A549 (cell line): ENCODE measurements around the gene UBA52. TPM values are rescaled to one million over a fixed set of nuclear protein-coding genes. Genes with fewer than 3 reads are reported as not detected.

Experiments
- ATAC-seq, 2 experiments: fragments of 200-7000 bp in 1 of 2; fragments of >200 bp in 1 of 2; cut with Nextera tagmentation in 1 of 2; cut with Tn5 transposase in 1 of 2; 3 replicates each; pipeline versions ENCODE4 v1.8.0 to v1.9.1; 2018 to 2020; ENCODE audit warnings: mild to moderate bottlenecking in 1 of 2, moderate library complexity in 1 of 2
- CTCF ChIA-PET: fragments of 300-600 bp; sonication (Branson Sonifier 250); formaldehyde crosslinking; extraction: SDS; loops from one replicate; lab custom pipeline; 2021; ENCODE audit warnings: antibody characterized with exemption, inconsistent platforms; lab: Yijun Ruan, JAX
- POLR2A ChIA-PET: fragments of 350-600 bp; formaldehyde crosslinking; extraction: SDS; loops from one replicate; lab custom pipeline; 2021; ENCODE audit warnings: antibody characterized with exemption, inconsistent platforms; lab: Yijun Ruan, JAX
- DNase-seq, 2 experiments: peaks; one replicate each; pipeline versions ENCODE4 v3.0.0 to v3.0.0-alpha.2; 2011 to 2016; ENCODE audit warnings: low read depth in 1 of 2, low spot score in 1 of 2
- FAIRE-seq: peaks from 2 replicates; lab custom pipeline; 2011; peaks lifted over from hg19 to GRCh38; lab: Jason Lieb, UNC
- H3K27ac ChIP-seq, 2 experiments: fragments of >200 bp; sonication (Bioruptor Twin); formaldehyde crosslinking; 3 replicates each; pipeline ENCODE4 v1.5.1; 2016 to 2017
- H3K4me1 ChIP-seq: fragments of >200 bp; sonication (Bioruptor Twin); formaldehyde crosslinking; 3 replicates; pipeline ENCODE4 v1.6.1; 2016
- H3K4me2 ChIP-seq: fragments of >200 bp; sonication (Bioruptor Twin); formaldehyde crosslinking; 3 replicates; pipeline ENCODE4 v1.6.1; 2016
- H3K4me3 ChIP-seq: fragments of >200 bp; sonication (Bioruptor Twin); formaldehyde crosslinking; 3 replicates; pipeline ENCODE4 v1.5.1; 2016
- H3K9me3 ChIP-seq: fragments of >200 bp; sonication (Bioruptor Twin); formaldehyde crosslinking; 3 replicates; pipeline ENCODE4 v1.6.1; 2016
- CBX2 ChIP-seq: fragments of 200-600 bp; sonication (generic); IDR thresholded peaks from 2 replicates; pipeline ENCODE4 v1.6.1; 2016; ENCODE audit warnings: low read depth, mild to moderate bottlenecking, borderline replicate concordance
- CHD4 ChIP-seq: fragments of 200-600 bp; sonication (generic); IDR thresholded peaks from 2 replicates; pipeline ENCODE4 v1.6.1; 2016; ENCODE audit warnings: antibody characterized with exemption, mild to moderate bottlenecking, borderline replicate concordance
- EHMT2 ChIP-seq: fragments of 200-600 bp; sonication (generic); IDR thresholded peaks from 2 replicates; pipeline ENCODE4 v1.6.1; 2016; ENCODE audit warnings: antibody characterized with exemption, low read depth, mild to moderate bottlenecking, moderate library complexity
- ESRRA ChIP-seq: fragments of 150-350 bp; IDR thresholded peaks from 2 replicates; pipeline ENCODE4 v1.6.1; 2014; ENCODE audit warnings: mild to moderate bottlenecking, low read length, borderline replicate concordance
- FOSB ChIP-seq: fragments of 250-450 bp; sonication (Bioruptor Pico); IDR thresholded peaks from 2 replicates; pipeline ENCODE4 v1.5.0; 2020; ENCODE audit warnings: mild to moderate bottlenecking, moderate library complexity
- FOSL2 ChIP-seq, 2 experiments: fragments of 450-650 bp in 1 of 2; fragments of >200 bp in 1 of 2; sonication (Bioruptor Twin) in 1 of 2; formaldehyde crosslinking; IDR thresholded peaks; 2 replicates each; pipeline versions ENCODE4 v1.5.0 to v1.6.1; 2016 to 2020; ENCODE audit warnings: mild to moderate bottlenecking in 1 of 2, moderate library complexity in 1 of 2
- HDAC2 ChIP-seq: fragments of 200-600 bp; sonication (generic); IDR thresholded peaks from 2 replicates; pipeline ENCODE4 v1.6.1; 2016
- HOXA7 ChIP-seq: fragments of 250-450 bp; sonication (Bioruptor Pico); IDR thresholded peaks from 2 replicates; pipeline ENCODE4 v1.5.0; 2020; ENCODE audit warnings: mild to moderate bottlenecking, moderate library complexity
- HOXB13 ChIP-seq: fragments of 250-450 bp; sonication (Bioruptor Pico); IDR thresholded peaks from 2 replicates; pipeline ENCODE4 v1.5.0; 2020; ENCODE audit warnings: low read depth, mild to moderate bottlenecking, moderate library complexity
- HOXB5 ChIP-seq: fragments of 250-450 bp; sonication (Bioruptor Pico); IDR thresholded peaks from 2 replicates; pipeline ENCODE4 v1.5.0; 2020; ENCODE audit warnings: mild to moderate bottlenecking, moderate library complexity
- MAZ ChIP-seq: fragments of 150-350 bp; IDR thresholded peaks from 2 replicates; pipeline ENCODE4 v1.6.1; 2014; ENCODE audit warnings: antibody characterized with exemption, low read depth, low read length, borderline replicate concordance
- NFE2L2 ChIP-seq: fragments of 150-350 bp; conservative IDR thresholded peaks from 2 replicates; pipeline ENCODE4 v1.6.1; 2014; ENCODE audit warnings: low read length
- NPAS2 ChIP-seq: fragments of 250-450 bp; sonication (Bioruptor Pico); IDR thresholded peaks from 2 replicates; pipeline ENCODE4 v1.8.0; 2022; ENCODE audit warnings: mild to moderate bottlenecking, moderate library complexity, borderline replicate concordance
- PHF8 ChIP-seq: fragments of 200-600 bp; sonication (generic); IDR thresholded peaks from 2 replicates; pipeline ENCODE4 v1.6.1; 2016; ENCODE audit warnings: low read depth, mild to moderate bottlenecking, antibody characterized with exemption, moderate library complexity, borderline replicate concordance
- RAD21 ChIP-seq, 2 experiments: fragments of >200 bp in 1 of 2; sonication (Bioruptor Twin) in 1 of 2; formaldehyde crosslinking in 1 of 2; IDR thresholded peaks in 1 of 2; conservative IDR thresholded peaks in 1 of 2; 2 replicates in 1 of 2; 3 replicates in 1 of 2; pipeline ENCODE4 v1.6.1; 2012 to 2018; ENCODE audit warnings: inconsistent platforms in 1 of 2
- RFX5 ChIP-seq: fragments of 450-650 bp; IDR thresholded peaks from 2 replicates; pipeline ENCODE4 v1.7.1; 2014; ENCODE audit warnings: antibody characterized with exemption, mild to moderate bottlenecking, moderate library complexity
- SMC3 ChIP-seq: fragments of >200 bp; sonication (Bioruptor Twin); formaldehyde crosslinking; IDR thresholded peaks from 3 replicates; pipeline ENCODE4 v1.6.1; 2018; ENCODE audit warnings: inconsistent platforms
- SREBF2 ChIP-seq: fragments of 450-650 bp; IDR thresholded peaks from 2 replicates; pipeline ENCODE4 v1.6.1; 2014; ENCODE audit warnings: mild to moderate bottlenecking, moderate library complexity
- ZC3H11A ChIP-seq: fragments of 450-650 bp; IDR thresholded peaks from 2 replicates; pipeline ENCODE4 v1.6.1; 2014; ENCODE audit warnings: antibody characterized with exemption, mild to moderate bottlenecking
- ZNF302 ChIP-seq: fragments of 250-450 bp; sonication (Bioruptor Pico); IDR thresholded peaks from 2 replicates; pipeline ENCODE4 v1.9.0; 2021; ENCODE audit warnings: inconsistent platforms, mild to moderate bottlenecking, moderate library complexity
- WGBS: methylation state at CpG from one replicate; pipeline ENCODE4 v1.1.6; 2017; ENCODE audit errors: missing lambda C conversion rate; 5-methylcytosine and 5-hydroxymethylcytosine counted together
- polyA plus RNA-seq, 4 experiments: library from polyadenylated mRNA; depleted of rRNA in 3 of 4; stranded (reverse); fragments of >200 nt; fragmentation: RNase III in 1 of 4; extraction: RNeasy Plus Mini Kit Qiagen cat#74134 plus additional on column Dnase treatment in 1 of 4; gene quantifications; 2 replicates in 3 of 4; 3 replicates in 1 of 4; pipeline ENCODE4 v1.2.3, GENCODE V29; 2011 to 2017
- TF ChIP-seq, protein P1 (sequence below): IDR thresholded peaks from 2 replicates; pipeline ENCODE4 v1.6.1; 2012
- TF ChIP-seq, protein P2 (sequence below): fragments of >200 bp; sonication (Bioruptor Twin); formaldehyde crosslinking; IDR thresholded peaks from 3 replicates; pipeline ENCODE4 v1.6.1; 2016
- TF ChIP-seq, protein P3 (sequence below): fragments of 150-350 bp; IDR thresholded peaks from 2 replicates; pipeline ENCODE4 v1.6.1; 2014; ENCODE audit warnings: low read depth, mild to moderate bottlenecking, low read length
- TF ChIP-seq, protein P4 (sequence below): IDR thresholded peaks from 2 replicates; pipeline ENCODE4 v1.6.1; 2012
- TF ChIP-seq, protein P5 (sequence below): IDR thresholded peaks from 2 replicates; pipeline ENCODE4 v1.6.1; 2012; ENCODE audit warnings: low read depth, borderline replicate concordance

UBA52 gene
- polyA plus RNA-seq, 2 of the 4 experiments (the other 2 are of a cell fraction): 888 to 942 TPM

DNA sequence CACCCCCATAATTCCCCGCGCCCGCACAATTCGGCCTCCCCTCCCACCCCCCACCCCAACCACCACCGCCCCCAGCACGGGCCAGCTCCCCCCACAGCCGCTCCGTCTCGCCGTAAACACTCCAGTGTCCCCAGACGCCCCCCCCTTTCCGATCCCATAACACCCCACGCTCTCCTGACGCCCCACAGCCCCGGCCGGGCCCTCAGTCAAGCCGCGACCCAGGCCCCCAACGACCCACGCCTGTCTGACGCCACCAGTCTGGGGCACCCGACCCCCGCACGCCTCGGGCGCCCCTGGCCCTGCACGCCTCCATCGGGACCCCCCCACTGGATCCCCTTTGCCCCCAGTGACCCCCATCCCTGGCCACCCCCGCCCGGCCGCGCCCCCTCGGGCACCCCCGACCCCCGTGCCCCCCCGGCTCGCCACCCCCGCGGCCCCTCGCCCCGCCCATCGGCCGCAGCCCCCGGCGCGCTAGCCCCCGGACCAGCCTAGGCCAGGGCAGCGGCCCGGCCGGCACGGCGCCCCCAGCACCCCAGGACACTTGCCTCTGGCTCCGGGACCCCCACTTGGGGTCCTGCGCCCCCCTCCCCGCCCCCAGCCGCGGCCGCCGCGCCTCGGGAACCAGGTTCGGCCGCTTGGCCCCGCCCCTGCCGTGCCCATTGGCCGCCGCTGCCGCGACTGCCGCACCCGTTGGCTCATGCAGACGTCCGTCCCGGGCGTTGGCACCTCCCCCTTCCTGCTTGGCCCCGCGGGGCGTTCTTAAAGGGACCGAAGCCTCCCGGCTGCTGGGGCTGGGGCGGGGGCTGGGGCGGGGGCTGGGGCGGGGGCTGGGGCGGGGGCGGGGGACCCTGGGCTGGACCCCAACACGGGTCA is 28.5 kb upstream of the UBA52 start, which contains the start of gene FKBP8:
Gene FKBP8, minus strand, starts transcription at position 633 of the 873 bp plus-strand sequence. CDS start 1,603 bp downstream, outside the sequence.
- WGBS: 0% methylated on average over 1 of the region's 86 CpGs
- ChIA-PET POLR2A (interaction anchor here (0.6 to 1.9 kb wide), 3 partner anchors 12 to 23 kb away, joined by 5 to 12 read pairs (median 7); partner anchors contain the start of gene KXD1), CTCF (interaction anchor here (0.5 to 1.9 kb wide), 8 partner anchors 11 to 329 kb away, joined by 3 to 7 read pairs (median 4); partner anchors contain the start of gene REX1BD)
- Histone ChIP-seq H3K4me3 (peak within 1 kb of the TSS; percentile 81), H3K4me1 (peaks cover 11% of the 10 kb centered on the region; the same call in 1 of the 3 replicates), H3K27ac (peak within 1 kb of the TSS; percentile 97 to 100), H3K9me3 (no peaks in the 10 kb centered on the region), H3K4me2 (peak within 1 kb of the TSS; percentile 96)
- DNase-seq: peak; percentile 83 to 84
- FAIRE-seq: no peak
- no peak for TF ChIP-seq NFE2L2
- no peak for TF ChIP-seq CBX2
- TF ChIP-seq, protein P1, sequence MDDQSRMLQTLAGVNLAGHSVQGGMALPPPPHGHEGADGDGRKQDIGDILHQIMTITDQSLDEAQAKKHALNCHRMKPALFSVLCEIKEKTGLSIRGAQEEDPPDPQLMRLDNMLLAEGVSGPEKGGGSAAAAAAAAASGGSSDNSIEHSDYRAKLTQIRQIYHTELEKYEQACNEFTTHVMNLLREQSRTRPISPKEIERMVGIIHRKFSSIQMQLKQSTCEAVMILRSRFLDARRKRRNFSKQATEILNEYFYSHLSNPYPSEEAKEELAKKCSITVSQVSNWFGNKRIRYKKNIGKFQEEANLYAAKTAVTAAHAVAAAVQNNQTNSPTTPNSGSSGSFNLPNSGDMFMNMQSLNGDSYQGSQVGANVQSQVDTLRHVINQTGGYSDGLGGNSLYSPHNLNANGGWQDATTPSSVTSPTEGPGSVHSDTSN: peak; percentile 91
- ATAC-seq: peak; percentile 97 to 98

DNA sequence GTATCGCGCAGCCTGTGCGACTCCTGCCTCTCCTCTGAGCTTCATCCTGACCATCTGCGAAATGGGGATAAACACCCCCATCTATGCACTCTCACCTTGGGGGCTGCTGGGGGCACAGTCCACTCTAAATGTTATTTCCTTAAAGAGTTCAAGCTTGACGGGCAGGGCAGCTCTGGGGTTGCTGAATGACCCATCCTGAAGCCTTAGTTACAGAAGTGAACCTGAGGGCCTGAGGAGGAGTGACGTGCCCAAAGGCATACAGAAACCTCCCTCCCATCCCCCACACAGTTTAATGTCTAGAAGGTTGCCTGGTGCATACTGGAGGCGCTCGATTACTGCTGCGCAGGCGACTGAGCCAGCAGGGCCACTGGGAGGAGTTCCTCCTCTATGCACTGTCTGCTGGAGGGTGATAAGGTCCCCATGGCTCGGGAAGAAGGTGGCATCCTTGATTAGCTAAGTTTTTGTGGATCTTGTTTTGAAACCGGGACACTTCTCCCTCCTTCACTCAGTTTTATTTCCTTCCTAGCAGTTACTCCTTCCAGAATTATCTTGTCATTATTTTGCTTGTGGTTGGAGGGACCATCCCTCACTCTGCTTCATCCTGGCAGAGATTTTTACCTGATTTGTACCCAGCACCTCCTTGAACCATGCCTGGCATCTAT is 27.7 kb upstream of the UBA52 start:
- FAIRE-seq (no peak), DNase-seq (peak; percentile 66 to 79), ATAC-seq (peak; percentile 87 to 89)
- TF ChIP-seq PHF8 (no peak), CHD4 (no peak), RAD21 (conservative IDR thresholded peaks at IDR 0.05 in 1 of 2, IDR thresholded peaks at IDR 0.05 in 1 of 2) (peak; percentile 36 to 48; a peak in 4 of 5 replicates)
- ChIA-PET POLR2A (interaction anchor here (0.6 to 1.9 kb wide), 3 partner anchors 13 to 24 kb away, joined by 5 to 12 read pairs (median 7); partner anchors contain the start of gene KXD1), CTCF (interaction anchor here (0.5 to 1.9 kb wide), 8 partner anchors 10 to 328 kb away, joined by 3 to 7 read pairs (median 4); partner anchors contain the start of gene REX1BD)
- H3K4me2 ChIP-seq: peak overlapping the region; percentile 96
- 4% methylated on average over 8 of the region's 12 CpGs for WGBS
- H3K9me3 ChIP-seq: no peaks in the 10 kb centered on the region
- peak overlapping the region; percentile 81 for H3K4me3 ChIP-seq
- peak overlapping the region; percentile 97 to 100 for H3K27ac ChIP-seq
- peaks cover 11% of the 10 kb centered on the region; the same call in 1 of the 3 replicates for H3K4me1 ChIP-seq

DNA sequence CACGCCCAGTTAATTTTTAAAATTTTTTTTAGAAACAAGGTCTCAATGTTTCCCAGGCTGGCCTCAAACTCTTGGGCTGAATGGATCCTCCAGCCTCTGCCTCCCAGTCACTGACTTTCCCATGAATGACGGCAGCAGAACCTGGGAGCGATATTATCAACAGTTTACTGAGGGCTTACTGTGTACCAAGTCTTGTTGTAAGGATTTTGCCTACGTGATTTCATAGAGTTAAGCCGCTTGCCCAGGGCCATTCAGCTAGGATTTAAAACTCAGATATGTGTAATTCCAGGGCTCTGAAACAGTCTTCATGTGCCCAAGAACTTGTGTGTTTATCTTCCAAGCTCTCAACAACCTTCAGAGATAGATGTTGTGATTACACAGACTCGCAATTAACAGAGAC is 20.0 kb upstream of the UBA52 start:
- H3K4me3 ChIP-seq: no peak overlapping the region
- CTCF ChIA-PET: interaction anchor here (0.6 kb wide), 1 partner anchor 212 kb away, joined by 3 read pairs; no protein-coding TSS in a partner anchor
- H3K4me1 ChIP-seq: no peaks in the 10 kb centered on the region
- no peak overlapping the region for H3K4me2 ChIP-seq
- FAIRE-seq (no peak), DNase-seq (no peak), ATAC-seq (no peak)
- WGBS: 55% methylated on average over 6 of the region's 6 CpGs
- no peaks in the 10 kb centered on the region for H3K9me3 ChIP-seq
- H3K27ac ChIP-seq: no peak overlapping the region
- POLR2A ChIA-PET: no interaction called here
- TF ChIP-seq HOXB13 (CRISPR knock-in tag): no peak
- no peak for TF ChIP-seq SMC3
- no peak for TF ChIP-seq SREBF2
- no peak for TF ChIP-seq MAZ
- TF ChIP-seq ZC3H11A: no peak
- TF ChIP-seq, protein P2, sequence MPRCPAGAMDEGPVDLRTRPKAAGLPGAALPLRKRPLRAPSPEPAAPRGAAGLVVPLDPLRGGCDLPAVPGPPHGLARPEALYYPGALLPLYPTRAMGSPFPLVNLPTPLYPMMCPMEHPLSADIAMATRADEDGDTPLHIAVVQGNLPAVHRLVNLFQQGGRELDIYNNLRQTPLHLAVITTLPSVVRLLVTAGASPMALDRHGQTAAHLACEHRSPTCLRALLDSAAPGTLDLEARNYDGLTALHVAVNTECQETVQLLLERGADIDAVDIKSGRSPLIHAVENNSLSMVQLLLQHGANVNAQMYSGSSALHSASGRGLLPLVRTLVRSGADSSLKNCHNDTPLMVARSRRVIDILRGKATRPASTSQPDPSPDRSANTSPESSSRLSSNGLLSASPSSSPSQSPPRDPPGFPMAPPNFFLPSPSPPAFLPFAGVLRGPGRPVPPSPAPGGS: no peak
- no peak for TF ChIP-seq EHMT2
- TF ChIP-seq HDAC2: no peak
- no peak for TF ChIP-seq FOSL2 (IDR thresholded peaks at IDR 0.05)
- TF ChIP-seq FOSL2 (CRISPR knock-in tag; IDR thresholded peaks at IDR 0.05): no peak
- no peak for TF ChIP-seq NPAS2 (CRISPR knock-in tag)
- no peak for TF ChIP-seq FOSB (CRISPR knock-in tag)
- no peak for TF ChIP-seq ESRRA
- TF ChIP-seq, protein P3, sequence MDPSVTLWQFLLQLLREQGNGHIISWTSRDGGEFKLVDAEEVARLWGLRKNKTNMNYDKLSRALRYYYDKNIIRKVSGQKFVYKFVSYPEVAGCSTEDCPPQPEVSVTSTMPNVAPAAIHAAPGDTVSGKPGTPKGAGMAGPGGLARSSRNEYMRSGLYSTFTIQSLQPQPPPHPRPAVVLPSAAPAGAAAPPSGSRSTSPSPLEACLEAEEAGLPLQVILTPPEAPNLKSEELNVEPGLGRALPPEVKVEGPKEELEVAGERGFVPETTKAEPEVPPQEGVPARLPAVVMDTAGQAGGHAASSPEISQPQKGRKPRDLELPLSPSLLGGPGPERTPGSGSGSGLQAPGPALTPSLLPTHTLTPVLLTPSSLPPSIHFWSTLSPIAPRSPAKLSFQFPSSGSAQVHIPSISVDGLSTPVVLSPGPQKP: no peak
- no peak for TF ChIP-seq HOXB5 (CRISPR knock-in tag)
- no peak for TF ChIP-seq ZNF302 (CRISPR knock-in tag)
- TF ChIP-seq, protein P4, sequence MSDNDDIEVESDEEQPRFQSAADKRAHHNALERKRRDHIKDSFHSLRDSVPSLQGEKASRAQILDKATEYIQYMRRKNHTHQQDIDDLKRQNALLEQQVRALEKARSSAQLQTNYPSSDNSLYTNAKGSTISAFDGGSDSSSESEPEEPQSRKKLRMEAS: no peak
- no peak for TF ChIP-seq RFX5
- TF ChIP-seq, protein P5, sequence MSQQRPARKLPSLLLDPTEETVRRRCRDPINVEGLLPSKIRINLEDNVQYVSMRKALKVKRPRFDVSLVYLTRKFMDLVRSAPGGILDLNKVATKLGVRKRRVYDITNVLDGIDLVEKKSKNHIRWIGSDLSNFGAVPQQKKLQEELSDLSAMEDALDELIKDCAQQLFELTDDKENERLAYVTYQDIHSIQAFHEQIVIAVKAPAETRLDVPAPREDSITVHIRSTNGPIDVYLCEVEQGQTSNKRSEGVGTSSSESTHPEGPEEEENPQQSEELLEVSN: no peak
- TF ChIP-seq HOXA7 (CRISPR knock-in tag): no peak
